NCI-H510A treated with DMSO at 0.1 percent for 48 hours (cell line): ENCODE results near the gene HRC.
"Not testable (repeated sequence)": the region's sequence is repeated elsewhere in the genome, so short reads cannot be mapped to it uniquely, and the experiment has no call there.

Experiments
- DNase-seq: peaks from one replicate; lab custom pipeline; 2025; lab: John Stamatoyannopoulos, UW

The HRC gene

DNA sequence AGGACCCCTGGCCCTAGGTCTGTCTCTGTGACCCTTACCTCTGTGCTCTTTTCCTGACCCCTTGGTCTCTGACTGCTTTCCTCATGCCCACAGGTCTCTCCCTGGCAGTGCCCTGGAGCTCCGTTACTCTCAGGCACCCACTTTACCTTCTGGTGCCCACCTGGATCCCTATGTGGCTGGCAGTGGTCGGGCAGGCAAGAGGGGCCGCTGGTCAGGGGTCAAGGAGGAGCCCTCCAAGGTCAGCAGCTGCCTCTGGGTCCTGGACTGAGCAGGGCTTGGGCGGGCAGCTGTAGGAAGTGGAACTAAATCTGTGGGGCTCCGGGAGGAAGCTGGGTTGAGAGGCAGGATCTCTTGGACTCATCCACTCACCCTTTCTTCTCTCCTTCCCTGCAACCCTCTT is 19.5 kb downstream of the HRC start:
- DNase-seq = no peak

- DNase-seq = no peak
These were observed 21.4 kb downstream of the HRC start for GRCh38 chr19:49133621-49134454.

DNA sequence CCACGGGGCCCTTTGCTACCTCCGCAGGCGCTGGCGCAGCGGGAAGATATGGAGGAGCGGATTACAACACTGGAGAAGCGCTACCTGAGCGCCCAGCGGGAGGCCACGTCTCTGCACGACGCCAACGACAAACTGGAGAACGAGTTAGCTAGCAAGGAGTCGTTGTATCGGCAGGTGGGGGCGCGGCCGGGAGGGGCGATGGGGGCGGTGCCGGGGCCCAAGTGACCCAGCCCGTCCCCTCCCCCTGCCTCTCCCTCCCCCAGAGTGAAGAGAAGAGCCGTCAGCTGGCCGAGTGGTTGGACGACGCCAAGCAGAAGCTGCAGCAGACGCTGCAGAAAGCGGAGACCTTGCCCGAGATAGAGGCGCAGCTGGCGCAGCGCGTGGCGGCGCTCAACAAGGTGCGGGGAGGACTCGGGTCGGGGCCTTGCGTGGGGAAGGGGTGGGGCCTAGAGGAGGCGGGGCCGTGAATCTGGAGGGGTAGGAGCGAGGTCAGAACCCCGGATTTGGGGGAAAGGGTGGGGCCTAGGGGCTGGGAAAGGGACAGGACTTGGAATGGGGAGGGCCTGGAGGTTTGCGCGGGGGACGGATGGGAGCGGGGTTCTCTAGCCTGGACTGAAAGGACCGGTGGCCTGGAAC is 22.1 kb downstream of the HRC start:
- DNase-seq = peak; percentile 48

- no peak for DNase-seq
These were observed 24.9 kb downstream of the HRC start for GRCh38 chr19:49130325-49130724.

GRCh38 chr19:49129238-49129583 is 26.0 kb downstream of the HRC start:
- no peak for DNase-seq

GRCh38 chr19:49128545-49129237 is 26.5 kb downstream of the HRC start:
- no peak for DNase-seq

DNA sequence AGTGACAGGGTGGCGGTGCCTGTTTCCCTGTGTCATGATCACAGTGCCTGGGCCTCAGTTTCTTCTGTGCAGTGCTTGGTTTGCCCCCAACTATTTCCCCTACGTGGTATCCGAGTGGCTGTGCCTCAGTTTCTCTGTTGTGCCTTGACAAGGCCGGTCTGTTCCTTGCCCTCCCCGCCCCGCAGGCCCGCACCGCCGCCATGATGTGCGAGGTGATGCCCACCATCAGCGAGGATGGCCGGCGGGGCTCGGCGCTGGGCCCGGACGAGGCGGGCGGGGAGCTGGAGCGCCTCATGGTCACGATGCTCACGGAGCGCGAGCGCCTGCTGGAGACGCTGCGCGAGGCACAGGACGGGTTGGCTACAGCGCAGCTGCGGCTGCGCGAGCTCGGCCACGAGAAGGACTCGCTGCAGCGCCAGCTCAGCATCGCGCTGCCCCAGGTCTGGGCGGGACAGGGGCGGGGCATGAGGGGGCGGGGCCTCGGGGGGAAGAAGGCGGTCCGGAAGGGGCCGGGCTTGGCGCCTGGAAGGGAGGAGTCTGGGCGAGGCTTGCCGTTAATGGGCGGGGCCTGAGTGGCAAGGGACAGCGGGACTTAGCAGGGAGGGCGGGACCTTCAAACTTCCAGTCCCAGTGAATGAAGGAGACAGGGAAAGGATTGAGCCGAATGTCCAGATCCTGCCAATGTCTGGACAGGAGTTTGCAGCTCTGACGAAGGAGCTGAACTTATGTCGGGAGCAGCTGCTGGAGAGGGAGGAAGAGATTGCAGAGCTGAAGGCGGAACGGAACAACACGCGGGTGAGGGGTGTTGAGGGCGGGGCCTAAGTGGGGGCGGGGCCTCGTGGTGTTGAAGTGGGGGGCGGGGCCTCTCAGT is 27.3 kb downstream of the HRC start:
- peak; percentile 56 for DNase-seq

DNA sequence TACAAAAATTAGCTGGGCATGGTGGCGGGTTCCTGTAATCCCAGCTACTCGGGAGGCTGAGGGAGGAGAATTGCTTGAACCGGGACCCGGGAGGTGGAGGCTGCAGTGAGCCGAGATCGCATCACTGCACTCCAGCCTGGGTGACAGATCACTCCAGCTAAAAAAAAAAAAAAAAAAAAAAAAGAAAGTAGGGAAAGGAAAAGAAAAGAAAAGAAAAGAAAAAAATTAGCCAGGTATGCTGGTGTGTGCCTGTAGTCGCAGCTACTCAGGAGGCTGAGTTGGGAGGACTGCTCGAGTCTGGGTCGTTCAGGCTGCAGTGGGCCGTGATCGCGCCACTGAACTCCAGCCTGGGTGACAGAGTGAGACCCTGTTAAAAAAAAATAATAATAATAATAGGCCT is 28.0 kb downstream of the HRC start:
- not testable (repeated sequence) for DNase-seq

GRCh38 chr19:49126575-49126974 is 28.6 kb downstream of the HRC start:
- no peak for DNase-seq

- DNase-seq = no peak
These were observed 30.0 kb downstream of the HRC start for GRCh38 chr19:49125025-49125731.

DNA sequence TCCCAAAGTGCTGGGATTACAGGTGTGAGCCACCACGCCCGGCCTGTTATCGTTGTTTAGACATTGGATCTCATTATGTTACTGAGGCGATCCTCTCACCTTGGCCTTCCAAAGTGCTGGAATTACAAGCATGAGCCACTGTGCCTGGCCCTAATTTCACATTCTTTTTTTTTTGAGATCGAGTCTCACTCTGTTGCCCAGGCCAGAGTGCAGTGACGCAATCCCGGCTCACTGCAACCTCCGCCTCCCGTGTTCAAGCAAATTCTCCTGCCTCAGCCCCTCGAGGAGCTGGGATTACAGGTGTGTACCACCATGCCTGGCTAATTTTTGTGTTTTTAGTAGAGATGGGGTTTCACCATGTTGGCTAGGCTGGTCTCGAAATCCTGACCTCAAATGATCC is 31.9 kb downstream of the HRC start:
- DNase-seq = not testable (repeated sequence)

DNA sequence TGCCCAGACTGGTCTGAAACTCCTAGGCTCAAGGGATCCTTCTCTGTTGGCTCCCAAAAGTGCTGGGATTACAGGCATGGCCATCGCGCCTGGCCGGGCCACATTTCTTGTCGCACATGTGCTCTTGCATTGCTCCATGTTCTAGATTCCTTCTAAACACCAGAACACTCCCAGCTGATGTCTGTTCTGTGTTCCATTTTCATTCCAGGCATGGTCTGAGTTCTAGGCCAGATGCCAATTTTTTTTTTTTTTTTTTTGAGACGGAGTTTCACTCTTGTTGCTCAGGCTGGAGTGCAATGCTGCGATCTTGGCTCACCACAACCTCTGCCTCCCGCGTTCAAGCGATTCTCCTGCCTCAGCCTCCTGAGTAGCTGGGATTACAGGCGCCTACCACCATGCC is 33.4 kb downstream of the HRC start:
- not testable (repeated sequence) for DNase-seq

DNA sequence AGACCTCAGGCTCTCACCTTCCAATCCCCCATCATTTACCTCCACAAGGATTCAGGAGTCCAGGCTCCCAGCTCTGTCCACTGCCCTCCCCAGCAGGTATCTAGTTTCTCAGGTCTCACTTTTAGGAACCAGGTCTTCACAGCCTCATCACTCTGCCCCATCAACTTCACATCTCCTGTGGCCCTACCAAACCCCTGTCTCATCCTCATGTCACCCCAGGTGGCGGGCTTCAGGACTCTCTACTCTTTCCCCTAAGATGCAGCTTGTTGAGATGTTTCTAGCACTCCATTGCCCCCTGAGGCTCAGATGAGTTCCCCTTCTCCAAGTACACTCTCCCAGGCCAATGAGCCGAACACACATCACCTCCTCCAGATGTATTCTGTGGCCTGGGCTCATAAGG is 34.3 kb downstream of the HRC start:
- no peak for DNase-seq

- no peak for DNase-seq
These were observed 34.9 kb downstream of the HRC start for GRCh38 chr19:49120325-49120683.

GRCh38 chr19:49119411-49120324 is 35.5 kb downstream of the HRC start, which contains the start of gene PPFIA3:
PPFIA3 (plus strand) TSS chr19:49119544; CDS start chr19:49127874, 8,330 bp downstream.
- no peak for DNase-seq

GRCh38 chr19:49118565-49119410 is 36.4 kb downstream of the HRC start, which contains the start of gene C19orf73:
C19orf73 (minus strand) TSS chr19:49119143; CDS start chr19:49119022, 121 bp downstream.
- peak; percentile 92 for DNase-seq

DNA sequence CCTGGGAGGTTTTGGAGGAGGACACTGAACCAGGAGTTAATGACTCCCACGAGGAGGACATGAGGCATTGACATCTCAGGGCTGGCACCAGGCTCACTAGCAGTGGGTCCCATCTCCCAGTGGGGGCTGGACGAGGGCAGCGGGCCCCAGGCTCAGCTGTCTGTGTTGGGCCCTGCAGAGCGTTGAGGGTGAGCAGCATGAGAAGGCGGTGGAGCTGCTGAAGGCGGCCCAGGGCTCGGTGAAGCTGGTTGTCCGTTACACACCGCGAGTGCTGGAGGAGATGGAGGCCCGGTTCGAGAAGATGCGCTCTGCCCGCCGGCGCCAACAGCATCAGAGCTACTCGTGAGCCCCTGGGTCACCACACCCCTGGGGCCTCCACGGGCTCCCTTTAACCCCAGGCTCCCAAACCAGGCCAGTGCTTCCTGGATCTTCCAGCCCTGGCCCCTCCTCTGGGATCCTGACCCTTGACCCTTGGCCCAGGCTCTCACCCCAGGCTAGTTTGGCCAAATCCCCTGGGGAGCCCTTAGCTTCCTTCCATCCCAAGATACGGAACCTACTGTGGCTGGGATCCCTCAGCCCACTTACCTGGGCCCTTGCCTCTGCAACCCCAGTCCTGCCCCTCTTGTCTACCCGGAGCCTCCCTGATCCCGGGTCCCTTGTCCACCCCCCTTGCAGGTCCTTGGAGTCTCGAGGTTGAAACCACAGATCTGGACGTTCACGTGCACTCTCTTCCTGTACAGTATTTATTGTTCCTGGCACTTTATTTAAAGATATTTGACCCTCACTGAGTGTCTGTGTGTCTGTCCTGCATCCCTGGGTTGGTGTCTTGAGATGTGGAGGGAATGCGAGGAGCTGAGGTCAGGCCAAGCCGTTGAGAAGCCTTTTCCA is 37.3 kb downstream of the HRC start:
- DNase-seq = no peak

DNA sequence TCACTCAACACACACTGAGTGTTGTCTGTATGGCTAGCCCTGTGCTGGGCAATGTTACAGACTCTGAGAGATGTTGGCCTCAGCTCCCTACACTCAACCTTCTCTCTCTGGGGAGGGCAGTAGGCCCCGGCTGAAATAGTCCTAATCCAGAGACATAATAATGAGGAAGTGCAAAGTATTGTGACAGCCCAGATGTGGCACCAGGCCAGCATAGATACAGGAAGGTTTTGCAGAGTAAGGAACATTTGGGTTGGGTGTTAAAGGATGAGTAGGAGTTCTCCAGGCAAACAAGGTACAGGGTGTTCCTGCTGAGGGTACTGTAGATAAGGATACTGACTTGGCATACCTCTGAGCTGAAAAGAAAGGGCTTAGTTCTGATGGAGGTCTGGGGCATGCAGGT is 38.7 kb downstream of the HRC start:
- DNase-seq = no peak
